Endothelial cell of umbilical vein (primary cell): ENCODE measurements around the gene NDUFB6. TPM values are rescaled to one million over a fixed set of nuclear protein-coding genes. Genes with fewer than 3 reads are reported as not detected.

Experiments
- BruUV-seq: library from RNA; stranded (reverse); fragments of 400-500 nt; replicated peaks from 2 replicates; lab custom pipeline; 2021; lab: Mats Ljungman, UMichigan
- CTCF ChIA-PET: fragments of 300-600, 350-600 bp; sonication (Branson Sonifier 250); formaldehyde crosslinking; loops from one replicate; lab custom pipeline; 2021; ENCODE audit warnings: antibody characterized with exemption, inconsistent platforms; lab: Charles Lee
- POLR2A ChIA-PET: fragments of 300-600, 350-600 bp; sonication (Branson Sonifier 250); formaldehyde crosslinking; loops from one replicate; lab custom pipeline; 2021; ENCODE audit warnings: antibody characterized with exemption, inconsistent platforms; lab: Charles Lee
- DNase-seq: peaks from one replicate; pipeline ENCODE4 v3.0.0-alpha.2; 2011; ENCODE audit warnings: low read depth, low spot score
- FAIRE-seq: peaks from 2 replicates; lab custom pipeline; 2011; peaks lifted over from hg19 to GRCh38; lab: Jason Lieb, UNC
- H2AFZ ChIP-seq: 2 replicates; pipeline ENCODE4 v1.6.0; 2012; ENCODE audit warnings: low read depth, low read length, control low read depth, inconsistent platforms
- H3K27ac ChIP-seq: 2 replicates; pipeline ENCODE4 v1.5.1; 2011; ENCODE audit warnings: low read depth, mild to moderate bottlenecking, control low read depth, low read length, moderate library complexity; ENCODE audit not compliant: insufficient read depth
- H3K27me3 ChIP-seq, 2 experiments: 2 replicates each; pipeline versions ENCODE4 v1.6.0 to v1.6.1; 2011; ENCODE audit warnings: low read length in 2 of 2, mixed read lengths in 1 of 2; ENCODE audit not compliant: control insufficient read depth in 2 of 2, insufficient read depth in 2 of 2
- H3K36me3 ChIP-seq, 2 experiments: 2 replicates in 1 of 2; 3 replicates in 1 of 2; pipeline ENCODE4 v1.5.1; 2011; ENCODE audit warnings: low read length in 2 of 2, mild to moderate bottlenecking in 1 of 2, moderate library complexity in 1 of 2; ENCODE audit not compliant: control insufficient read depth in 2 of 2, insufficient read depth in 2 of 2; ENCODE audit errors: extremely low read depth in 1 of 2
- H3K4me1 ChIP-seq: 3 replicates; pipeline ENCODE4 v1.5.1; 2011; ENCODE audit warnings: mild to moderate bottlenecking, low read length; ENCODE audit not compliant: control insufficient read depth, insufficient read depth; ENCODE audit errors: extremely low read depth
- H3K4me2 ChIP-seq: 2 replicates; pipeline ENCODE4 v1.6.1; 2011; ENCODE audit warnings: low read length, control low read depth, mixed read lengths; ENCODE audit not compliant: insufficient read depth
- H3K4me3 ChIP-seq, 3 experiments: fragments of 200-600 bp in 1 of 3; sonication (generic), shearing (Covaris generic) in 1 of 3; replicated peaks in 1 of 3; 2 replicates each; pipeline ENCODE4 v1.5.1; 2011 to 2016; ENCODE audit warnings: control low read depth in 3 of 3, low read length in 3 of 3, mild to moderate bottlenecking in 2 of 3, inconsistent platforms in 1 of 3, low read depth in 1 of 3, moderate library complexity in 1 of 3; ENCODE audit not compliant: insufficient read depth in 1 of 3
- H3K79me2 ChIP-seq: 2 replicates; pipeline ENCODE4 v1.6.0; 2012; ENCODE audit warnings: low read length, inconsistent platforms; ENCODE audit not compliant: control insufficient read depth, insufficient read depth
- H3K9ac ChIP-seq: replicated peaks from 2 replicates; pipeline ENCODE3; 2011; ENCODE audit warnings: low read length, control low read depth; ENCODE audit not compliant: insufficient read depth; ENCODE audit errors: extremely low read depth
- H3K9me1 ChIP-seq: replicated peaks from 3 replicates; pipeline ENCODE4 v1.6.0; 2011; ENCODE audit warnings: mild to moderate bottlenecking, low read length; ENCODE audit not compliant: control insufficient read depth, insufficient read depth; ENCODE audit errors: extremely low read depth
- H3K9me3 ChIP-seq: replicated peaks from 2 replicates; pipeline ENCODE4 v1.5.1; 2012; ENCODE audit warnings: low read length, inconsistent platforms; ENCODE audit not compliant: control insufficient read depth, insufficient read depth
- H4K20me1 ChIP-seq: replicated peaks from 2 replicates; pipeline ENCODE3; 2011; ENCODE audit warnings: mild to moderate bottlenecking, low read length; ENCODE audit not compliant: control insufficient read depth, insufficient read depth; ENCODE audit errors: extremely low read depth
- JUN ChIP-seq: IDR thresholded peaks from 2 replicates; pipeline ENCODE4 v1.6.1; 2011; ENCODE audit warnings: borderline replicate concordance, low read depth; ENCODE audit not compliant: insufficient read length, insufficient read depth
- dilution Hi-C: fragments of 300-500 bp; cut with MboI; formaldehyde crosslinking; loops from one replicate; pipeline ENCODE4 v1.15.0; 2019; ENCODE audit warnings: low sequenced_read_pairs; ENCODE audit not compliant: extremely low pct_ligation_motif_present
- intact Hi-C: fragments of 100-400 bp; cut with micrococcal nuclease; formaldehyde crosslinking; loops from one replicate; pipeline ENCODE4 v1.10.0; 2022
- polyA plus RNA-seq, 4 experiments: library from polyadenylated mRNA; depleted of rRNA in 3 of 4; stranded (reverse) in 3 of 4; unstranded in 1 of 4; fragments of >200 nt; gene quantifications; 2 replicates each; pipeline versions ENCODE4 v1.2.1 to v1.2.3, GENCODE V29; 2011 to 2012; ENCODE audit warnings: missing spikeins in 1 of 4
- total RNA-seq: library from RNA; stranded (reverse); gene quantifications from 2 replicates; pipeline ENCODE4 v1.2.3, GENCODE V29; 2021
- TF ChIP-seq, protein P1 (sequence below): IDR thresholded peaks from 2 replicates; pipeline ENCODE4 v1.6.1; 2011; ENCODE audit not compliant: insufficient read depth, insufficient read length

NDUFB6 gene
- total and polyA plus RNA-seq, 2 donors (not counting 3 experiments of a cell fraction or from before 2014, with no cell fraction given) = 53.5 to 59.2 TPM

DNA sequence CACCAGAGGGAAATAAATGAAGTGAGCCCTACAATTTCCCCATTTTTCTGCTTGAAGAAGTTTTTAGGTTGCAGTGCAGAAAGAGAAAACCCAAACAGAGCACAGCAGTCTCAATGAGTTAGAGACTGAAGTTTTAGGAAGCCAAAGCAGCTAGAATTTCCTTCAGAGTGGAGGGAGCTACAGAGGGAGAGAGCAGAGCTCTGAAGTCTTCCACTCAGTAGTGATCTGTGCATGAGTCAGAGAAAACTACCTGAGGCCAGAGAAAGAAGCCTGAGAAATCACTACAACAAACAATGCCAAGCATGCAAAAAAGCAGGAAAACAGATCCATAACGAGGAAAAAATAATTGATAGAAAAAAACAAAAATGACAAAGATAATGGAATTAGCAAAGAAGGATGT is 17.9 kb upstream of the NDUFB6 start:
- dilution Hi-C loops (no loop called here), intact Hi-C loops (no loop called here)
- Histone ChIP-seq H3K36me3 (no peaks in the 10 kb centered on the region), H3K27me3 (peaks cover 2 to 18% of the 10 kb centered on the region in 2 experiments), H3K27ac (no peak overlapping the region), H3K4me3 (no peak overlapping the region), H3K9me1 (no peaks in the 10 kb centered on the region), H3K9ac (no peak overlapping the region), H3K9me3 (no peaks in the 10 kb centered on the region), H3K79me2 (no peaks in the 10 kb centered on the region), H2AFZ (no peak overlapping the region), H3K4me1 (no peaks in the 10 kb centered on the region), H4K20me1 (no peaks in the 10 kb centered on the region), H3K4me2 (no peak overlapping the region)
- DNase-seq (no peak), FAIRE-seq (no peak)
- CTCF ChIA-PET = interaction anchor here (1.1 to 20.3 kb wide), 4 partner anchors 10 to 379 kb away, joined by 3 to 1384 read pairs (median 379); no protein-coding TSS in a partner anchor
- TF ChIP-seq JUN = no peak
- no TSS peak for BruUV-seq
- POLR2A ChIA-PET = no interaction called here

DNA sequence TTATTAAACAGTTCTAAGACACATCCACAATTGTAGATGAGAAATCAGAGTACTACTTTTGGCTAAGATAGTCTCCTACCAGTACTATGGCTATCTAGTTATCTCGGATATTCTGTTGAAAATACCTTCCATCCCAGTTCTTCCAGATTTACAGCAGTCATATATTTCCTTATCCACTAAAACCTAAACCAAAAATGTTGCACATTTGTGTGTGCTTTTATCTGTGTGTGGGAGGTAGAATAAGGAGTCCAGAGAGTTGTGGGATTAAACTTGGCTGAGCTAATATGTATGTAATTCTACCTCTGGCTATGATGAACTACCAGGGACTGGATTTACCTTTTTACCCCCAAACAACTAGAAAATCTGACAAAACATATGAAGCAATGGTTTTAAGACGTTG is 17.5 kb upstream of the NDUFB6 start:
- no peak overlapping the region for H3K4me3 ChIP-seq
- H2AFZ ChIP-seq = no peak overlapping the region
- no peak overlapping the region for H3K27ac ChIP-seq
- no peaks in the 10 kb centered on the region for H3K79me2 ChIP-seq
- no peaks in the 10 kb centered on the region for H4K20me1 ChIP-seq
- FAIRE-seq (no peak), DNase-seq (no peak)
- POLR2A ChIA-PET = no interaction called here
- no peaks in the 10 kb centered on the region for H3K36me3 ChIP-seq
- CTCF ChIA-PET = interaction anchor here (0.7 to 20.3 kb wide), 7 partner anchors 10 to 380 kb away, joined by 3 to 1384 read pairs (median 40); no protein-coding TSS in a partner anchor
- intact Hi-C loops = no loop called here
- H3K4me1 ChIP-seq = no peaks in the 10 kb centered on the region
- no peaks in the 10 kb centered on the region for H3K9me1 ChIP-seq
- no peak overlapping the region for H3K4me2 ChIP-seq
- no TSS peak for BruUV-seq
- dilution Hi-C loops = no loop called here
- H3K27me3 ChIP-seq = peaks cover 4 to 18% of the 10 kb centered on the region in 2 experiments
- H3K9me3 ChIP-seq = no peaks in the 10 kb centered on the region
- no peak overlapping the region for H3K9ac ChIP-seq
- TF ChIP-seq, protein P1, sequence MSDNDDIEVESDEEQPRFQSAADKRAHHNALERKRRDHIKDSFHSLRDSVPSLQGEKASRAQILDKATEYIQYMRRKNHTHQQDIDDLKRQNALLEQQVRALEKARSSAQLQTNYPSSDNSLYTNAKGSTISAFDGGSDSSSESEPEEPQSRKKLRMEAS = no peak
